KMS-11 (cell line): ENCODE measurements around the gene SERTM2.

ENCODE experiments used
- H2AFZ ChIP-seq: fragments of 200-600 bp; sonication (generic); 2 replicates; pipeline ENCODE4 v1.6.1; 2016; ENCODE audit warnings: antibody characterized with exemption, mixed run types, low read depth
- H3K27ac ChIP-seq: fragments of 200-600 bp; sonication (generic); 2 replicates; pipeline ENCODE4 v1.6.1; 2016; ENCODE audit warnings: mild to moderate bottlenecking, mixed run types
- H3K27me3 ChIP-seq: fragments of 200-600 bp; sonication (generic); 2 replicates; pipeline ENCODE4 v1.6.1; 2017; ENCODE audit warnings: mild to moderate bottlenecking, low read depth, mixed run types, moderate library complexity; ENCODE audit not compliant: insufficient read depth
- H3K36me3 ChIP-seq: fragments of 200-600 bp; sonication (generic); 2 replicates; pipeline ENCODE4 v1.6.1; 2017; ENCODE audit warnings: mild to moderate bottlenecking, mixed run types; ENCODE audit not compliant: insufficient read depth
- H3K4me1 ChIP-seq: fragments of 200-600 bp; sonication (generic); 2 replicates; pipeline ENCODE4 v1.6.1; 2016; ENCODE audit warnings: mild to moderate bottlenecking, low read depth, mixed run types; ENCODE audit not compliant: poor library complexity, severe bottlenecking
- H3K4me2 ChIP-seq: fragments of 200-600 bp; sonication (generic); 2 replicates; pipeline ENCODE4 v1.7.0; 2016; ENCODE audit warnings: mild to moderate bottlenecking, mixed run types
- H3K4me3 ChIP-seq: fragments of 200-600 bp; sonication (generic); IDR thresholded peaks from 2 replicates; pipeline ENCODE4 v1.6.1; 2017; ENCODE audit warnings: low read depth, low read length, mixed read lengths; ENCODE audit not compliant: insufficient read depth
- H3K79me2 ChIP-seq: fragments of 200-600 bp; sonication (generic); 2 replicates; pipeline ENCODE4 v1.6.1; 2016; ENCODE audit warnings: low read depth, mixed run types; ENCODE audit not compliant: insufficient read depth
- H3K9ac ChIP-seq: fragments of 200-600 bp; sonication (generic); 2 replicates; pipeline ENCODE4 v1.6.1; 2016; ENCODE audit warnings: mild to moderate bottlenecking, mixed run types
- H4K20me1 ChIP-seq: fragments of 200-600 bp; sonication (generic); 2 replicates; pipeline ENCODE4 v1.6.1; 2016; ENCODE audit warnings: mild to moderate bottlenecking, mixed run types; ENCODE audit not compliant: insufficient read depth
- TF ChIP-seq, protein P1 (sequence below): fragments of 200-600 bp; sonication (generic); conservative IDR thresholded peaks from 2 replicates; pipeline ENCODE4 v1.6.1; 2017; ENCODE audit warnings: low read depth, mild to moderate bottlenecking, antibody characterized with exemption, low read length, moderate library complexity, mixed read lengths

Gene SERTM2

DNA sequence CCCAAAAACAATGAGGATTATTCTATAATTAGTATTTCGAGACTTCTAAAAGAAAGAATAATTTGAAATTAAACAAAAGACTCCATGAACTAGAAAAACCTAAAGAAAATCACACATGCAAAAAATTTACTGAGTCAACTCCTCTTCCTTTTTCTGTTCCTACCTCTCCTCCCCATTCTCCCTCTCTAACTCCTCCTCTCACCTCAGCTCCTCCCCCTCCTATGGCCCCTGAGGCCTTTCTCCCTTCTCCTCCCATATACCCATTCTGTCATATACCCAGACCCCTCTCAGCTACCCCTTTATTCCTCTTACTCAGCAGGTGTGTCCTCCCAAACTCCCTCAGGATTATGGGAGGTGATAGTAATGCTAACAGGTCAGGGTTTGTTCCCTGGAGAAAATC lies 57.4 kb downstream of the SERTM2 start:
- H2AFZ ChIP-seq, result no peak overlapping the region
- H3K36me3 ChIP-seq, result no peaks in the 10 kb centered on the region
- no peaks in the 10 kb centered on the region for H3K4me1 ChIP-seq
- no peaks in the 10 kb centered on the region for H3K79me2 ChIP-seq
- H3K4me3 ChIP-seq, result no peak overlapping the region
- H3K27ac ChIP-seq, result no peak overlapping the region
- H4K20me1 ChIP-seq, result no peaks in the 10 kb centered on the region
- no peak overlapping the region for H3K9ac ChIP-seq
- H3K4me2 ChIP-seq, result no peak overlapping the region
- H3K27me3 ChIP-seq, result no peaks in the 10 kb centered on the region
- TF ChIP-seq, protein P1, sequence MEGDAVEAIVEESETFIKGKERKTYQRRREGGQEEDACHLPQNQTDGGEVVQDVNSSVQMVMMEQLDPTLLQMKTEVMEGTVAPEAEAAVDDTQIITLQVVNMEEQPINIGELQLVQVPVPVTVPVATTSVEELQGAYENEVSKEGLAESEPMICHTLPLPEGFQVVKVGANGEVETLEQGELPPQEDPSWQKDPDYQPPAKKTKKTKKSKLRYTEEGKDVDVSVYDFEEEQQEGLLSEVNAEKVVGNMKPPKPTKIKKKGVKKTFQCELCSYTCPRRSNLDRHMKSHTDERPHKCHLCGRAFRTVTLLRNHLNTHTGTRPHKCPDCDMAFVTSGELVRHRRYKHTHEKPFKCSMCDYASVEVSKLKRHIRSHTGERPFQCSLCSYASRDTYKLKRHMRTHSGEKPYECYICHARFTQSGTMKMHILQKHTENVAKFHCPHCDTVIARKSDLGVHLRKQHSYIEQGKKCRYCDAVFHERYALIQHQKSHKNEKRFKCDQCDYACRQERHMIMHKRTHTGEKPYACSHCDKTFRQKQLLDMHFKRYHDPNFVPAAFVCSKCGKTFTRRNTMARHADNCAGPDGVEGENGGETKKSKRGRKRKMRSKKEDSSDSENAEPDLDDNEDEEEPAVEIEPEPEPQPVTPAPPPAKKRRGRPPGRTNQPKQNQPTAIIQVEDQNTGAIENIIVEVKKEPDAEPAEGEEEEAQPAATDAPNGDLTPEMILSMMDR, result no peak
